Measurements from ENCODE around the gene NAALADL2. TPM values are rescaled to one million over a fixed set of nuclear protein-coding genes. Genes with fewer than 3 reads are reported as not detected.
"Not testable (repeated sequence)": the region's sequence is repeated elsewhere in the genome, so short reads cannot be mapped to it uniquely, and the experiment has no call there.

NAALADL2 gene
- total RNA-seq, 1 donor from 2014 or later, result 2.9 TPM

- Histone ChIP-seq H3K4me3 (ENCODE audit: low read depth, low read length) (no peak overlapping the region), H3K27me3 (ENCODE audit: control insufficient read depth, insufficient read depth, low read length) (no peaks in the 10 kb centered on the region), H3K36me3 (ENCODE audit: control insufficient read depth, insufficient read depth, low read length) (no peaks in the 10 kb centered on the region)
- DNase-seq (ENCODE audit: low read depth), result no peak
- no peak for TF ChIP-seq CTCF (IDR thresholded peaks at IDR 0.05; ENCODE audit: insufficient read depth, low read length, poor library complexity, severe bottlenecking)
These were observed 652.2 kb downstream of the NAALADL2 start for GRCh38 chr3:175511219-175511785.

GRCh38 chr3:175512700-175513099 is 653.6 kb downstream of the NAALADL2 start:
- Histone ChIP-seq H3K4me3 (ENCODE audit: low read depth, low read length) (no peak overlapping the region), H3K36me3 (ENCODE audit: control insufficient read depth, insufficient read depth, low read length) (no peaks in the 10 kb centered on the region), H3K27me3 (ENCODE audit: control insufficient read depth, insufficient read depth, low read length) (no peaks in the 10 kb centered on the region)
- no peak for DNase-seq (ENCODE audit: low read depth)
- no peak for TF ChIP-seq CTCF (IDR thresholded peaks at IDR 0.05; ENCODE audit: insufficient read depth, low read length, poor library complexity, severe bottlenecking)

- no peak for DNase-seq (ENCODE audit: low read depth)
- no peak for TF ChIP-seq CTCF (IDR thresholded peaks at IDR 0.05; ENCODE audit: insufficient read depth, low read length, poor library complexity, severe bottlenecking)
- H3K4me3 ChIP-seq (ENCODE audit: low read depth, low read length), result no peak overlapping the region
- H3K27me3 ChIP-seq (ENCODE audit: control insufficient read depth, insufficient read depth, low read length), result no peaks in the 10 kb centered on the region
- H3K36me3 ChIP-seq (ENCODE audit: control insufficient read depth, insufficient read depth, low read length), result no peaks in the 10 kb centered on the region
These were observed 659.3 kb downstream of the NAALADL2 start for GRCh38 chr3:175518459-175518858.

GRCh38 chr3:175521406-175521805 is 662.3 kb downstream of the NAALADL2 start:
- H3K4me3 ChIP-seq (ENCODE audit: low read depth, low read length), result no peak overlapping the region
- H3K36me3 ChIP-seq (ENCODE audit: control insufficient read depth, insufficient read depth, low read length), result no peaks in the 10 kb centered on the region
- H3K27me3 ChIP-seq (ENCODE audit: control insufficient read depth, insufficient read depth, low read length), result no peaks in the 10 kb centered on the region
- no peak for TF ChIP-seq CTCF (IDR thresholded peaks at IDR 0.05; ENCODE audit: insufficient read depth, low read length, poor library complexity, severe bottlenecking)
- no peak for DNase-seq (ENCODE audit: low read depth)

GRCh38 chr3:175526191-175526590 is 667.1 kb downstream of the NAALADL2 start:
- TF ChIP-seq CTCF (IDR thresholded peaks at IDR 0.05; ENCODE audit: insufficient read depth, low read length, poor library complexity, severe bottlenecking), result no peak
- DNase-seq (ENCODE audit: low read depth), result no peak
- Histone ChIP-seq H3K27me3 (ENCODE audit: control insufficient read depth, insufficient read depth, low read length) (no peaks in the 10 kb centered on the region), H3K4me3 (ENCODE audit: low read depth, low read length) (peak overlapping the region; percentile 12), H3K36me3 (ENCODE audit: control insufficient read depth, insufficient read depth, low read length) (no peaks in the 10 kb centered on the region)

GRCh38 chr3:175526609-175527280 is 667.6 kb downstream of the NAALADL2 start:
- Histone ChIP-seq H3K27me3 (ENCODE audit: control insufficient read depth, insufficient read depth, low read length) (no peaks in the 10 kb centered on the region), H3K4me3 (ENCODE audit: low read depth, low read length) (peak overlapping the region; percentile 12), H3K36me3 (ENCODE audit: control insufficient read depth, insufficient read depth, low read length) (no peaks in the 10 kb centered on the region)
- TF ChIP-seq CTCF (IDR thresholded peaks at IDR 0.05; ENCODE audit: insufficient read depth, low read length, poor library complexity, severe bottlenecking), result no peak
- no peak for DNase-seq (ENCODE audit: low read depth)

GRCh38 chr3:175528693-175529092 is 669.6 kb downstream of the NAALADL2 start:
- not testable (repeated sequence) for H3K27me3 ChIP-seq (ENCODE audit: control insufficient read depth, insufficient read depth, low read length); DNase-seq (ENCODE audit: low read depth); H3K4me3 ChIP-seq (ENCODE audit: low read depth, low read length); H3K36me3 ChIP-seq (ENCODE audit: control insufficient read depth, insufficient read depth, low read length)

Data from kidney epithelial cell (primary cell).